GM19025 (cell line): ENCODE data around the gene KIF3B.
"Not testable (repeated sequence)": the region's sequence is repeated elsewhere in the genome, so short reads cannot be mapped to it uniquely, and the experiment has no call there.

Source experiments
- ATAC-seq: cut with Tn5 transposase; IDR thresholded peaks from one replicate; pipeline ENCODE4 v1.9.1; 2021; ENCODE audit warnings: mild to moderate bottlenecking, low read depth, moderate library complexity; ENCODE audit not compliant: unreplicated experiment

Gene KIF3B

DNA sequence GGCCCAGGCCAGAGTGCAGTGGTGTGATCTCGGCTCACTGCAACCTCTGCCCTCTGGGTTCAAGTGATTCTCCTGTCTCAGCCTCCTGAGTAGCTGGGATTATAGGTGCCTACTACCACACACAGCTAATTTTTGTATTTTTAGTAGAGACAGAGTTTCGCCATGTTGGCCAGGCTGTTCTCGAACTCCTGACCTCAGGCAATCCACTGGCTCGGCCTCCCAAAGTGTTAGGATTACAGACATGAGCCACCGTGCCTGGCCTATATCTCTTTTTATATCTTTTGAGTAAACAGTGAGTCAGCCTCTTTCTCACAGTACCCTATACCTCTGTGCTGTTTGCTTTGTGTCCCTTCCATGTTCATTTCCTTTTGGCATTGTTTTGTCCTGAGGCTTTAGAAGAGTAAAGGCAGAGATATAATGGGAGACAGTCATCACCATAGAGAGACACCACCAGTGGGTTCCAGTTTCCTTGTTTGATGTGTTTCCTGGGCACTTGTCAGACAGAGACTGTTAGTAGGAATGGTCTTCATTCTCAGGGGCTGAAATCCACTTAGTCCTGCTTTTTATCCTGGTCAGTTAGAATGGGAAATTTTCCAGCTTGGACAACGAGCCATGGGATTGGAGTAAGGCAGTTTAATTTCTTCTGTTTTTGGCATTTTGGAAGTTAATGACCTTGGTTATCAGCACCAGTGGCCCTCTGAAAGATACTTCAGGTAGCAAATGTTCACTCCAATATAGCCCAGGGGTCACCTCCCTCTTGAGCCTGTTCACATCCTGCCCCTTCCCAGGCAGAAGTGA lies 48.5 kb downstream of the KIF3B start:
- no peak for ATAC-seq

DNA sequence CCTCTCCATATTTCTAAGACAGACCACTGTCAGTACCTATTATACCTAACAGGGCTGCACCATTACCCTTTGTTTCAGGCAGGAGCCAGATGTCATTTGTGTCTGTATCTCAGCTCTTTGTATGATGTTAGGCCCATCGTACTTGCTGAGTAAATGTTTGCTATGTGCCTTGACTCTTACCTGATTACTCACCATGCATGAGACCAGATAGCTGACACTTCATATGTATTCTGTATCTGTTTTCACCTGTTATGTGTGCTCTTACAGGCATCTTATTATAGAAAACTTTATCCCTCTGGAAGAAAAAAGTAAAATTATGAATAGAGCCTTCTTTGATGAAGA lies 49.0 kb downstream of the KIF3B start:
- no peak for ATAC-seq

- no peak for ATAC-seq
Observed at GRCh38 chr20:32327087-32327681, 49.7 kb downstream of the KIF3B start.

- no peak for ATAC-seq
Observed at GRCh38 chr20:32329817-32330554, 52.5 kb downstream of the KIF3B start.

DNA sequence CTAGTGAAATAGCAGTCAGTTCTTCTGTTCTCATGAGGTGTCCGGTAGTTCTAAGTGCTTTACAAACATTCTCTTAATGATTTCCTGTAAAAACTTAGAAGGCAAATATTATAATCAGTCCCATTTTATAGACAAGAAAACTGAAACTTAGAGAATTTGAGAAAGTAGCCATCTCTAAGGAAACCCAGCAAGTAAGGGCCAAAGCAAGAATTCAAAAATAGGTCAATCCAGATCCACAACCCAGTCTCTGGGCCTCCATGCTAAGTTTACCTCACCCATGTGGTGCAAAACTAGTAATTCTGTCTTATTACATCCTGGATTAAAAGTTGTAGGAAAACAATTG lies 53.1 kb downstream of the KIF3B start:
- no peak for ATAC-seq

DNA sequence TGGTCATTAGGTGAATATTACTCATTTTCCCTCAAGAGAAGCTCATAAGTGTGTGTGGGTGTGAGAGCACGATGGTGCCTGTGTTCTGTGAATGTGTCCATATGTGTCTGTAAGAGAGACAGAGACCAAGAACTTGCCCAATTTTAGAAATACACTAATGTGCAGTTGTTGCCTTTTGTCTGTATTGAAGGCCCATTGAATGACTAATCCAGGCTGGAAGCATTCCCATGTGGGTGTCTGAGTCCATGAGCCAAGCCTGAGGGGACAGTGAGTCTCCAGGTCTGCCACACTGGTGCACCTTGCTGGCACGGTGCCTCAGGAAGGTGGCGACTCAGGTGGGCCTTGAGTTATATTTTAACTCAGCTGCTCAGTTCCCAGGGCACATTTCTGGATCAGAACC lies 55.2 kb downstream of the KIF3B start:
- no peak for ATAC-seq

DNA sequence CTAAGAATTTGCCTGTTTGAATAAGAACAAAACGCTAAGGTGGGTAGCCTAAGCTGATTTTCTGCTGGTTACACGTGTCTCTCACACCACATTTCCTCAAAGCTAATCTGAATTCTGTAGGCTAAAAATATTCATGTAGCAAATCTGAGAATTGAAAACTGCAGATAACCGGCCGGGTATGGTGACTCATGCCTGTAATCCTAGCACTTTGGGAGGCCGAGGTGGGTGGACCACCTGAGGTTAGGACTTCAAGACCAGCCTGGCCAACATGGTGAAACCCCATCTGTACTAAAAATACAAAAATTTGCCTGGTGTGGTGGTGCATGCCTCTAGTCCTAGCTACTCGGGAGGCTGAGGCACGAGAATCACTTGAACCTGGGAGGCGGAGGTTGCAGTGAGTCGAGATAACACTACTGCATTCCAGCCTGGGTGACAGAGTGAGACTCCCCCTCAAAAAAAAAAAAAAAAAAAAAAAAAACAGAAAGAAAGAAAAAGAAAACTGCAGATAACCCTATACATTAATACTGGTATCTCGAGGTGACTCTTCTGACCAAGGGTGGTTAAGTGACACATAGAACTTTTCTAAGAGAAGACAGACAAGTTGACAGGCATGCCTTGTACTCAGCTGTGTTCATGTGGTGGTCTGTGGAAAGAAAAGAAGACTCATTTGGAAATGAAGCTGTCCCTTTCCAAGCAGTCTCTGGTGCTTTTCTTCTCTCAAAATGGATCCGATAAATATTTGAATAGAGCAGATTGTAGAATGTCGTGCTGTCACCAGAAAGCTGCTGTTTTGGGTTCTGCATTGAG lies 55.9 kb downstream of the KIF3B start:
- peak; percentile 54 for ATAC-seq

DNA sequence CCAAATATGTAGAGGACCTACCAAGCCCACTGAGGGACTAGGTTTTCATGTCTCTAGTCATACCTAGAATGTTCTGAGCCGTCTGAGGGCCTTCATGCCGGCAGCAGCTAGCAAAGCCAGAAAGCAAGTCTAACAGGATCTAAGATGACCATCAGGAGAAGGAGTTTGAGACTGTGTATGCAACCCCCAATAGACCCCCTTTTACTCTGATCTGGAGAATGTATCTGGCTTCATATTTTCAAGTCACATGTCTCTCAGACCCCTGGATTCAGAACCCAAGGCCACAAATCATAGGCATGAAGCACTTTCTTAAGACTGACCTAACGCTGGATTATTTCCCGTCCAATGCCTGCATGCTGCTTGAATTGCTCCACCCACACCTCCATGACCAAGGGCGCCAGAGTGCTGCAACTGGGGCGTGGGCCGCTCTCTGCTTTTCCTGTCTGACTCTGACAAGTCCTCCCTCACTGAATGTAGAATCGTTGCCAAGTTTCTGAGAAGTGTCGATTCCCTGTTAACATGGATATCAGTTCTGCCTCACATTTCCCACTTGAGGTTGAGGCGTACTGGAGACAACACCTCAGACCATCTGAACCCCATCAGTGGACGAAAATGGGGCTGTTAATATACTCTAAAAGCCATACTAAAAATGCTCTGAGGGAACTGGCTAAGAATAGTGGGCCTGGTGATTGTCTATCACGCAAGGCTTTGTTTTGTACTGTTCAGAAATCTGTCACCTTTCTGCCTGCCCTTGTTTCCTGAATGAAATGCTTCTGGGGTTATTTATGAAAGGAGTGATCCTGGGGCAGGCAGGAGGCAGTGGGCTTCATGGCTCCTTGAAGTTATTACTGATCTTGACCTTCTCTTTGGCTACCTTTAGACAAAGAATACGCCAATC lies 56.8 kb downstream of the KIF3B start:
- peak; percentile 12 for ATAC-seq

- ATAC-seq = no peak
Observed at GRCh38 chr20:32336918-32337347, 59.5 kb downstream of the KIF3B start.

- no peak for ATAC-seq
Observed at GRCh38 chr20:32337937-32338661, 60.6 kb downstream of the KIF3B start.

DNA sequence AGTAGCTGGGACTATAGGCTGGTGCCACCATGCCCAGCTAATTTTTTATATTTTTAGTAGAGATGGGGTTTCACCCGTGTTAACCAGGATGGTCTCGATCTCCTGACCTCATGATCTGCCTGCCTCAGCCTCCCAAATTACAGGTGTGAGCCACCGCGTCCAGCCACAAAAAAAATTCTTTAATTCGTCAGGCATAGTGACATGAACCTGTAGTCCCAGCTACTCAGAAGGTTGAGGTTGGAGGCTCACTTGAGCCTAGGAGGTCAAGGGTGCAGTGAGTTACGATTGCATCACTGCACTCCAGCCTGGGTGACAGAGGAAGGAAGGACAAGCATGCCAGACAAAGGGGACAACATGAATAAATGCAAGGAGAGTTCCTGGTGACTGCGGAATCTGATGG lies 61.2 kb downstream of the KIF3B start:
- ATAC-seq = no peak

DNA sequence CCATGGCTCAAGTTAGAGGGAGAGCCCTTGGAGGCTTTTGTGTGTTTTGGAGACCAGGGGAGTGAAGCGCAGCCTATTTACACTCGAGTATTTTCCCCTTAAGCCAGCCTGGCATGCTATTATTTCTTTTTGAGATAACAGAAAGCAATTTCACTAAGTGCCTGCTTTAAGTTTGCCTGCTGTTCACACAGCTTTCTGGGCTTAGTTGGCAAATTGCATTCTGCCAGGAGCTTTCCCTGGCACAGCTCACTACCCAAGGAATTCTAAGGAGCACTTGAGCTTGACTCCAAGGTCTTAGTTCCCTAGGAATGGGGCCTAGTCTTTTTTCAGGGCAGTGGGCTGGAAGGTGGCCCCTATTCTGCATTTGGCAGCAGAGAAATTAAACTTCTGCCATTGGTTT lies 61.7 kb downstream of the KIF3B start:
- no peak for ATAC-seq

GRCh38 chr20:32341053-32341452 lies 63.6 kb downstream of the KIF3B start:
- ATAC-seq = not testable (repeated sequence)

DNA sequence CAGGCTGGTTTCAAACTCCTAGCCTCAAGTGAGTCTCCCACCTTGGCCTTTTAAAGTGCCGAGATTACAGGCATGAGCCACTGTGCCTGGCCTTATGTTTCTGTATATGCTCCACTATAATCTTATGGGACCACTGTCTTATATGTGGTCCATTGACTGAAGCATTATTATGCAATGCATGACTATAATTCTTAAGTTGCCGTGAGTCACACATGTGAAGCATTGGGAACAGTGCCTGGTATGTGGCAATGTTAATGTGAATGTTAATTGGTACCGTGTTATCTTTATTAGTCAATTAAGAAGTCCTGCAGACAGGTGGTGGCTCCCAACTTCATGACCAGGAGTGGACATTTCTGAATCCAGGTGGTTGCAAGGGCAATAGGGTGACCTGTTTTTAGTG lies 66.0 kb downstream of the KIF3B start:
- no peak for ATAC-seq

DNA sequence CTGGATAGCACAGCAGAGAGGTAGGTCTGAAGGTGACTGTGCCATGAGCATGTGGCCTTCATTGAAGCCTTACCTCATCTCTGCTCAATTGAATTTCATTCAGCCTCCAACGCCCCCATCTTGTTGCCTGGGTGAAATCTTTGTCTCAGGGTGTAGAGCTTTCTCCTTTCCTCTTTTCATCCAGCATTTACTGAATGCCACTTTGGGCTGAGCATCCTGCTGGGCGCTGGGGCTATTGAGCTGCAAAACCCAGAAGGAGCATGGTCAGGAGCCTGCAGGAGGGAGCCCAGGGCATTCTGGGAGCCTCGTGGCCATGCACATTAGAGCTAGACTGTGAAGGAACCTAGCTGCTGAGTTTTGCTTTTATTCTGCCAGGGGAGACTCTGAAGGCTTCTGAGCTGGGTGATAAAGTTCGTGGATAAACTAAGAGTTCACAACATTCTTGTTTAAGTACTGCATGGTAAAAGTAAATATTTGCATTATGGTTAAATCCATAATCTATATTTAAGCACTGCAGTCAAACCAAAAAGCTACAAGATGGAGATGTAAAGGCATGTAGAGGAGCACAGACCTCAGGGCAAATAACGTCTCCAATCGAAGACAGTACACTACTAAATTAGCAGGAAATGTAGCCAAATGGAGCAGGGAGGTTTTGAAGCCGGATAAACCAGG lies 67.5 kb downstream of the KIF3B start:
- ATAC-seq = no peak

- ATAC-seq = no peak
Observed at GRCh38 chr20:32348207-32348606, 70.8 kb downstream of the KIF3B start.

DNA sequence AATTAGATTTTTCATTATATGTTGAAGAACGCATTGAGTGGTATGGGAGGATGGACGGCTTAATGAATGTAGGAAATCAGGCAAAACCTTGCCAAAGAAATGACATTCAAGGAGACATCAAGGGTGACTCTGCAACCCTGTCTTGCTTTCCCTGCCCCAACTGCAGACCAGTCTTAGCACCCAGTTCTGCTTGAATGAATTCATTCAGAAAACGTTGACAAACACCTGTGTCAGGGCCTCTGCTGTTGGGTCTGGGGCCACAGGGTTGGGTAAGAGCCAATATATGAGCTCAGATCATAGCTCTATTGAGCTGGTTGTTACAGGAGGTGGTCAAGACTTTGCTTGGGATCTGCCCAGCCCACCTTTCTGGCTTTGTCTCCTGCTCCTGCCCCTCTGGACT lies 73.0 kb downstream of the KIF3B start:
- ATAC-seq = no peak

DNA sequence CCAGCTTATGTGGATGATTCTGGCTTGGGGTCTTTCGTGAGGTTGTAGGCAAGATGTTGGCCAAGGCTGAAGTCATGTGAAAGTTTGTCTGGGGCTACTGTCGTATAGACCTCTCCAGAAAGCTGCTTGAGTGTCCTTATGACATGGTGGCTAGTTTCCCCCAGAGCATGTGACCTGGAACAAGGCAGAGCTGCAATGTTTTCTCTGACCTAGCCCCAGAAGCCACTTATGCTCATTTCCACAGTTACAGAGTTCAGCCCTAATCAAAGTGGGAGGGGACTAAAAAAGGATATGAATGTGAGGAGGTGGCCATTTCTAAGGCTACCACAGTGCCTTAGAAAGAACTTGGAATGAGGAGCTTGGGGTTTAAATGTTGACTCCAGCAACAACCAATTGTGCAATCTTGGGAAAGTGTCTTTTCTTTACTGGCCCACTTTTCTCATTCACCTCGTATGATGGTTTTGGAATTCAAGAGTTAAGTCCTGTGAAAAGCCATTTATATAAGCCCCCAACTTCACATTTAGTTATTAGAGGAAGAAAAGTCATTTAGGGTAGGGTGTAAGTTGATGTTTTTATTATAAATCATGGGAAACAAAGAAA lies 74.8 kb downstream of the KIF3B start:
- ATAC-seq = no peak
